KBM-7 (cell line): ENCODE measurements around the gene GBP4.
"Not testable (repeated sequence)": the region's sequence is repeated elsewhere in the genome, so short reads cannot be mapped to it uniquely, and the experiment has no call there.

Source experiments
- DNase-seq: peaks from one replicate; pipeline ENCODE4 v3.0.0-alpha.2; 2015
- in situ Hi-C: fragments of 300-500 bp; cut with MboI; formaldehyde crosslinking; loops from 2 replicates; pipeline ENCODE4 v1.14.3; 2020; ENCODE audit warnings: low sequenced_read_pairs, low pct_unique_long_range_greater_than_20kb, mixed read lengths

Gene GBP4, protein sequence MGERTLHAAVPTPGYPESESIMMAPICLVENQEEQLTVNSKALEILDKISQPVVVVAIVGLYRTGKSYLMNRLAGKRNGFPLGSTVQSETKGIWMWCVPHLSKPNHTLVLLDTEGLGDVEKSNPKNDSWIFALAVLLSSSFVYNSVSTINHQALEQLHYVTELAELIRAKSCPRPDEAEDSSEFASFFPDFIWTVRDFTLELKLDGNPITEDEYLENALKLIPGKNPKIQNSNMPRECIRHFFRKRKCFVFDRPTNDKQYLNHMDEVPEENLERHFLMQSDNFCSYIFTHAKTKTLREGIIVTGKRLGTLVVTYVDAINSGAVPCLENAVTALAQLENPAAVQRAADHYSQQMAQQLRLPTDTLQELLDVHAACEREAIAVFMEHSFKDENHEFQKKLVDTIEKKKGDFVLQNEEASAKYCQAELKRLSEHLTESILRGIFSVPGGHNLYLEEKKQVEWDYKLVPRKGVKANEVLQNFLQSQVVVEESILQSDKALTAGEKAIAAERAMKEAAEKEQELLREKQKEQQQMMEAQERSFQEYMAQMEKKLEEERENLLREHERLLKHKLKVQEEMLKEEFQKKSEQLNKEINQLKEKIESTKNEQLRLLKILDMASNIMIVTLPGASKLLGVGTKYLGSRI

DNA sequence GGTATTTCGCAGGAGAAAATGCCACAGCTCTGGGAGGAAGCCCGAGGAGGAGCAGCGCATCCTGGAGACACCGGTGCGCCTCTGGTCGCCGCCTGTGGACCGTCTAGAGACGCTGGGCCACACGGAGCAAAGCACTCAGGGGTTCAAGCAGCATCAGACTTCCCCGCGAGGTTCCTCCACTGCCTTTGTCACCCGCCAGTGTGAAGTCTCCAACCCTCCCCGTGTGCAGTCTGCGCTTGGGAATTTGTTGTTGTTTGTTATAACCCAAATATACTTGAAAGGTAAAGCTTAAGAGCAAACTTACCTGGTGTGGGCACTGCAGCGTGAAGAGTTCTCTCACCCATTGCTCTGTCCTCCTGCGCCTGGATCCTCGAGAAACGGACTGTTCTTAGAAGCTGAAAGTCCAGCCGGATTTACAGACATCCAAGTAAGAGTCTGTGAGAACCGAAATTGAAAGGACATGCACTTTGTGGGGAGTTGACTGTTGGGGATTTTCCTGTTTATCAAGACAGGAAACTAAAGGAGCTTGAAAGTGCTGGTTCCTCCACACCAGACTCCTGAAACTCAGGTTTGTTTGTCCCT, at the start of gene GBP4:
TSS of gene GBP4 (minus strand) at position 452 of the 582 bp plus-strand sequence. CDS start at position 344, 108 bp downstream.
- no peak for DNase-seq
- in situ Hi-C loops, result no loop called here

DNA sequence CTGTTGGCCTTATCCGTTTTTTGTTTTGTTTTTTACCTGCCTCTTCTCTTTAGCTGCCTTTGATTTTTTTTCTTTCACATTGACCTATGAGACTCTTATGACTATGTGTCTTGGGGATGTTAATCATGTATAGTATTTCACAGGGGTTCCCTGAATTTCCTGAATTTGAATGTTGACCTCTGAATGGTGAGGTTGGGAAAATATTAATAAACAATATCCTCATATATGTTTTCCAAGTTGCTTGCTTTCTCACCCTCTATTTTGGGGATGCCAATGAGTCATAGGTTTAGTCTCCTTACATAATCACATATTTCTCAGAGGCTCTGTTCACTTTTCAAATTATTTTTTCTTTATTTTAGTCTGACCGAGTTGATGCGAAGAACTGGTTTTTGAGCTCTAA, 44.3 kb upstream of the GBP4 start:
- in situ Hi-C loops, result no loop called here
- no peak for DNase-seq

DNA sequence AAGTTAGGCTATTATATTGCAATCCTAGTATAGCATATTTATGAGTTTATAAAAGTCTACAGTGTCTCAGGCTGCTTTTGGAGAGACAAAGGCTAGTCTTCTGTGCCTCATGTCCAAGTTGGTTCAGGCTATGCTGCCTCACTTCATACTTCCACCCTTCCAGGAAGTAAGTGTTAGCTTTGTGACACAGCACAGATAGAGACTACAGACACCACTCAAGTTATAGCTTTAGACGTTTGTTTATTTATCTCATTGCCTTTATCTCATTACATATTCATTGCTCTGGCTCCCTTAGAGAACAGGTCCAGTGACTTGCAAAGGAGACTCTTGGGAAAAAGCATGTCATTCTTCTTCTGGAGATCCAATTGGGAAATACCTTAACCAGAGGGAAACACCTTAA, 22.6 kb upstream of the GBP4 start:
- no peak for DNase-seq

DNA sequence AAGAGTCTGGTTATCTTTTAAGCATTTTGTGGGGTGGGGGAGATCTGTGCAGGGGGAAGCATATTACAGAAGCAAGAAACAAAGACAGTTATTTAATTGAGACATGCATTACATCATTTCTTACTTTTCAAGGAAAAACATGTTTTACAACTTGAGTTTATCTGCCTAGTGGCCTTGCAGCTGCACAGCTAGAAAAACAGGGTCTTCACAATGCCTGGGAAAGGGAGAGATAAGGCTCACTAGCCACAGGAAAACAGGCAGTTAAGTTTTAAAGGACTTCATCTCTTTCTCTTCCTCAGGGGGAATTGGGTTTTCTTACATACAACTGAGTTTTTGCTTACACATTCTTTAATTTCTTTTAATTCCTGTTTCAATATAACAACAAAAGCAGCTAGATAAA, 21.1 kb upstream of the GBP4 start:
- DNase-seq, in situ Hi-C loops: not testable (repeated sequence)

More for the DNA sequence above, 22.6 kb upstream of the GBP4 start:
- in situ Hi-C loops, result no loop called here

DNA sequence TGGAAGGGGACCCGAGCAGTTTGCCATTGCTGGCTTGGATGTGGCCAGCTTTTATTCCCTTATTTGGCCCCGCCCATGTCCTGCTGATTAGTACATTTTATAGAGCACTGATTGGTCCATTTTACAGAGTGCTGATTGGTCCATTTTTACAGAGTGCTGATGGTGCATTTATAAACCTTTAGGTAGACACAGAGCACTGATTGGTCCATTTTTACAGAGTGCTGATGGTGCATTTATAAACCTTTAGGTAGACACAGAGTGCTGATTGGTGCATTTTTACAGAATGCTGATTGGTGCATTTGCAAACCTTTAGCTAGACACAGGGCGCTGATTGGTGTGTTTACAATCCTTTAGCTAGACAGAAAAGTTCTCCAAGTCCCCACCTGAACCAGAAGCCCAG, 20.2 kb upstream of the GBP4 start:
- DNase-seq, in situ Hi-C loops: not testable (repeated sequence)

DNA sequence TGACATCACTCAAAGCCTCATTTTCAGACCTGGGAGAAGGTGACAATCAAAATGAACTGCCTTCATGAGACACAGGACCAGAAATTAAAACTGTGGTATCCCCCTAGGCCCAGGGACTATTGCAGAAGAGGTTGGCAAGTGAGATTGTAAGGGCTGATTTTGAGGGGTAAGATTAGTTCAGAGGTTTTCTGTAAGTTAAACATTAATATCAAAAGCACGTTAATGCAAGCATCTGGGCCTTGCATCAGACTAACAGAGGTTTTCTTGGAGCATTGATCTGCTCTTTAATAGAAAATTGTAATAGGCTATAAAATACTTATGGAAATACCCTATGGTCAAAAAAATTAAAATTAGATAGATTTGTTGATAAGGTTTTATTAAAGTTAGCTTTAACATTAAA, 14.6 kb upstream of the GBP4 start:
- in situ Hi-C loops, result no loop called here
- DNase-seq, result no peak

DNA sequence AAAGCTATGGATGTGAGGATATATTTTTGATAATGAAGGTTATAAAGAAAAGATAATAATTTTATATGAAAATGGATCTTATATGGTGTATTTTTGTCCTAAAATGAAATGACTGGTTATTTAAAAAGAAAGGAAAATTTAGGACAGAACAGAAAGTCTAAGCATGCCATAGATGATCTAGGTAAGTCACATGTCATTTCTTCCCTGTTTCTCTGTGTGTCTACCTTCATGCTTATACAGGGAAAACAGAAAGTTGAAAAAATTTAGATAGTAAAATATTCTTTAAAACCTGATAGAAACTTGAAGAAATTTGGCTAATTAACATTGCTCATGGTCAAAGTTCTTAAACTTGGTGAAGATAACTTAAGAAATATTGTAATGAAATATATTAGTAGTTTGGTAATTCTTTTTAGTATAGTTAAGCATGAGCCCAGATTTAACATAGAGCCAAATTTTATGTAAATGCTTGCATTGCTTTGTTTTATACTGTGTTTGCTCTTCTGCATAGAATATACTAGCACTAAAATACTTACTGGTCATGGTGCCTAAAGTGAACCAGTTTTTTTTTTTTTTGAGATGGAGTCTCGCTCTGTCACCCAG, 12.4 kb upstream of the GBP4 start:
- in situ Hi-C loops, result no loop called here
- no peak for DNase-seq

DNA sequence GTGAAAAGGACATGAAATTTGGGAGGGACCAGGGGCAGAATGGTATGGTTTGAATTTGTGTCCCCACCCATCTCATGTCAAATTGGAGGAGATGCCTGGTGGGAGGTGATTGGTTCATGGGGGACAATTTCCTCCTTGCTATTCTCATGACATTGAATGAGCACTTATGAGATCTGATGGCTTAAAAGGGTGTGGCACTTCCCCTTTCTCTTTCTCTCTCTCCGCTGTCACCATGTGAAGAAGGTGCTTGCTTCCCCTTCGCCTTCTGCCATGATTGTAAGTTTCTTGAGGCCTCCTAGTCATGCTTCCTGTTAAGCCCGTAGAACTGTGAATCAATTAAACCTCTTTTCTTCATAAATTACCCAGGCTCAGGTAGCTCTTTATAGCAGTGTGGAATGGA, 7.6 kb upstream of the GBP4 start:
- no peak for DNase-seq
- in situ Hi-C loops, result no loop called here

DNA sequence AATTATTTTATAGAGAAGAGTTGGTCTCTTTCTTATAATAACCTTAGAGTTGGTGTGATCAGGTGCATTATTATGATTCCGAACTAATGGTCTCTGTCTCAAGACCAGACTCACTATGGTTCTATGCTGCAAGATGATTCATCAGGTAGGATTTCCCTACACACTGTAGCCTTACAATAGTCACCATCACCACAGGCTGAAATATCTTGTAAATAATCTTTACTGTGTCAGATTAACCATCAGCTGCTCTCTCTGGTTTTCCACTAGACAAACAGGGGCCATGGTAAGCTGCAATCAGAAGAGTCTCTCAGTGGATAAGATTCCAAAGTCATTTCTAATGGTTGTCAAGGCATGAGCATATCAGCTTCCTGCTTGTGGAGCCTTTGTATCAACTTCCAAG, 4.4 kb upstream of the GBP4 start:
- in situ Hi-C loops, result no loop called here
- no peak for DNase-seq

DNA sequence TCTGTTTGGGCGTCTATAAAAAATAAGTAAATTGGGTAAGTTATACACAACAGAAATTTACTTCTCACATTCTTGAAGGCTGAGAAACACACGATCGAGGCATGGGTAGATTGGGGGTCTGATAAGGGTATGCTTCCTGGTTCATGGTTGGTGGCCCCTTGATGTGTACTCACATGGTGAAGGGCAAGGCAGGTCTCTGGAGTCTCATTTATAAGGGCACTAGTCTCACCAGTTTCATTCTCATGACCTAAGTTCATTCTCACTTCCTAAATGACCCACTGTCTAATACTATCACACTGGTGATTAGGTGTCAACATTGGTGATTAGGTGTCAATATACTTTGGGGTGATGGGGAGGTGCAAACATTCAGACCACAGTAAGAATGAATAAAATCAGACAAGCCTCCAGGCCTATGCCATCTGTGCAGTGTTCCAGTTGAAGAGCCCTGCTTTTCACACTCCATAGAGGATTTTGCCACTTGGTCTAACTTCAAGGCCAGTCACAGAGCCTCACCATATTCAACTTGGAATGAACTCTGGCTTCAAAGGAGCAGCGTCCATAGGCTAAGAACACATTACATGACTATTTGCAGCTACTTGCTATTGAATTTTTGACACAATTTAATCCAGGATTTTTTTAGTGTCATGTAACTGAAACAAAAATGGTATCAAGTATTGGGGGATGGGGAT, 2.5 kb upstream of the GBP4 start:
- in situ Hi-C loops, result no loop called here

DNA sequence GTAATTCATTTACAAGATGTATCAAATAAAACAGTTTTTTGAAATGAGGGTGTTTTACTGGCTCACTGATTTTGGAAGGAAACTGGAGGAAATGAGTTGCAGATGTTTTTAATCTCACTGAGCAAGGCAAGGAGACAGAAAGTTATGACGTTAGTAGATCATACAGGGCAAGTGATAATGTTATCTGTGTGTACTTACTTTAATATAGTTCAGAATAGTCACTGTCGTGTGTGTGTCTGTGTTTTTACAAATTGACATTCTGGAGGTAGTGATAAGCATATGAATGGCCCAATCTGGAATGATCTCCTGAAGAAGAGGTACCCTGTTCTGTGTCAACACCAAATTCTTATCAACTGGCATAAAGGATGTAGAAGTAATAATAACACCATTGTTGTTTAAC, 1.9 kb upstream of the GBP4 start:
- in situ Hi-C loops, result no loop called here
- DNase-seq, result no peak

More for the DNA sequence above, 2.5 kb upstream of the GBP4 start:
- DNase-seq, result no peak

DNA sequence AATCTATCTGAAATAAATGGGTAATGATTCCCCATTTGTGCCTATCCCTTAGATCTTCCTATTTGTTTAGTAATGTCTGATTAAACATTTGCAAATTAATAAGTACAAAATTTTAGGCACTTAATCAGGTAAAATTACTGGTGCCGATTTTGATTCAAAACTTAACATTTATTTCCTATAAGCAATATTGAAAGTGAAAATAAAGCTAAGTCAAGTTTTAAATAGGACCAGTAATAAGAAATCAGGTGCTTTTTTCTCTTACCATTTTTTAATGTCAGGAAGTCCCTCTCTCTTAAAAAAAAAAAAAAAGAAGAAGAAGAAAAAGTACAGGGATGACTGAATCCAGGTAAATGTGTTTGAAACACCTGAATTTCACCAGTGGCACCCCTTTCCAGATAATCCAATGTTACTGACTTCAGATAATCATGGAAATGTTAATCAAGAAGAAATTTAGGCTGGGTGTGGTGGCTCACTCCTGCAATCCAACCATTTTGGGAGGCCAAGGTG, 836 bp upstream of the GBP4 start:
- in situ Hi-C loops, result no loop called here
- DNase-seq, result no peak

DNA sequence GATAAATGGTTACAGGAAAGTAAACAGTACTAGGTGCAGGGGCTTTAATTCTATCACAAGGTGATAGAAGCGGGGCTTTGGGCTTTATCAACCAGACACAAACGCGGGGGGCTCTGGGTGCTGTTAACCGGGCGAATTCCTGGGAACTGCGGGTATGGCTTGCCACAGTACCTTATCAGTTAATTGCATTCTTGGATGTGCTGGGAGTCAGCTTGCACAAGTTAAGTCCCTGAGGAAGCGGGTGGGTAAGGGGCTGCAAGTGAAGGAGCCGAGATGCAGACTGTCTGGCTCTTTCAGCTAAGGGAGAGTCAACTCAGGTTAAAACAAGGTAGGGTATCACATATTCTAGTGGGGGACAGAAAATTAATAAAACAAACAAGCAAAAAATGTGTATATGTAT, 661 bp downstream of the GBP4 start:
- in situ Hi-C loops, result no loop called here
- no peak for DNase-seq

DNA sequence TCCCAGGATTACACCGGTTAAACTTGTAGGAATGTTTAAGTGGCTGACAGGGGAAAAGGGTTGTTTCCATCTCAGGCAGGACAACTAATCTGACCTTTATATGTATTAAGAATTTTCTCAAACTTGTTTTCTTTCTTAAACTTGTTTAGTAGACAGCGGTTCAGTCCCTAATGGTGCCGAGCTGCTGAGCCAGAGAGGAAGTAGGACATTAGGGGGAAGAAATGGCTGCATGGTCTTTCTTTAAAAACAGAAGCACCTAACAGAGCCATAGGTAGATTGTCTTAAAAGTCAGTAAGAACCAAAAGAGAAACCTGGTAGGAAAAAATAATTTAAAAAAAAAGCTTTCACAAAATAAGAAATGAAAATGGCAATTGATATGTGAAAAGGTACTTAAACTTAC, 3.3 kb downstream of the GBP4 start:
- DNase-seq, result no peak

DNA sequence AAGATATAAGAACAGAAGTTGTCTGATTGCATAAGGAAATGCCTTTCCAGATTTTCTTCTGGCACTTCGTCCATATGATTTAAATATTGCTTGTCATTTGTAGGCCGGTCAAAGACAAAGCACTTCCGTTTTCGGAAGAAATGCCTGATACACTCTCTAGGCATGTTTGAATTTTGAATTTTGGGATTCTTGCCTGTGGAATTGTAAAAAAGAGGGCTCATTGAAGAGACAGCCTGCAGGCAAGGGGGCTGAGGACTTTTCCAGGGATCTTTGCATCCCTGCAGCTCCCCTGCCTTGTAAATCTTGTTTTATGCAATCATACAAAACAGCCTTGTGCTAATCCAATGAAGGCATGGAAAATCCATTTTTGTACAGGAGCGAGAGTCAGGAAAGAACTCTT, 7.4 kb downstream of the GBP4 start:
- in situ Hi-C loops, result no loop called here
- no peak for DNase-seq

More for the DNA sequence above, 3.3 kb downstream of the GBP4 start:
- in situ Hi-C loops, result no loop called here

DNA sequence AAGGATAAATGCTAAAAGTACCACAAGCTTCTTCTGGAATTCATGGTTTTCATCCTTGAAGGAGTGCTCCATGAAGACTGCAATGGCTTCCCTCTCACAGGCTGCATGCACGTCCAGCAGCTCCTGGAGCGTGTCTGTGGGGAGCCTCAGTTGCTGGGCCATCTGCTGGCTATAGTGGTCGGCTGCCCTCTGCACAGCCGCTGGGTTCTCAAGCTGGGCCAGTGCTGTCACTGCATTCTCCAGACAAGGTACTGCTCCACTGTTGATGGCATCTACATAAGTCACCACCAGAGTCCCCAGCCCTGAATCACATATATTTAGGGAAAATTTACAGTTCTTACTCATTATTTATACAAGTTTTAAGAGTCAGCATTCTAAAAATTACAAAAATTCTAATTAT, 8.7 kb downstream of the GBP4 start:
- in situ Hi-C loops, result no loop called here
- DNase-seq, result no peak

DNA sequence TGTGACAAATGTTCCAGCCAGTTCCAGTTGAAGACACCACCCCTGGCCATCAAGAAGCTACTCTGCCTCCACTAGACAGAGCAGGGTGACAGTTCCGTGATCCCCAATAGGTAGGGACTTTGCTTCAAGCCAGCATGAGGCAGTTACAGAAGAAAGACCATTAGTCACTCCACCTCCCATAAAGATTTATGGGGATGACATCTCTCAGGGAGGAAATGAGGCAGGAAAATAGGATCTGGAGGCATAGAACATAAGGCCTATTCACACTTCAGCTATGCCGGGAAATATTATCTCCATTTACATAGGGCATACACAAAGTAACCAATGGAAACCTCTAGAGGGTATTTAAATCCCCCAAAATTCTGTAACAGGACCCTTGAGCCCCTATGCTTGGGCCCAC, 19.4 kb downstream of the GBP4 start:
- no peak for DNase-seq
- in situ Hi-C loops, result no loop called here

DNA sequence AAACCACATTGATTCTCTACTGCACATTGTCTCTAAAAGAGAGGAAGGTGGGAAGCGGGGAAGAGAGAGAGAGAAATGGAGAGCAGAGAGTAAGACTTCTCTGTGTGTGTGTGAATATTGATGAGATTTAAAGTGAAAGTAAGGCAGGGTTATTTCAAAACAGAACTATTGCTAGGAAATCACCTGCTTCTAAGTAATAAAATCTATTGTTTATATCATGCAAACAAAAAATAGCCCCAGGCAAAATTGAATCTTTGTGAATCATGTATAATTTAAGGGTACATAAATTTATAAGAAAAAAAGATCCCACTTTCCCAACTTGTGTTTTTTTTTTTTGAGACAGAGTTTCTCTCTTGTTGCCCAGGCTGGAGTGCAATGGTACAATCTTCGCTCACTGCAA, 21.8 kb downstream of the GBP4 start:
- in situ Hi-C loops, result no loop called here
- no peak for DNase-seq

DNA sequence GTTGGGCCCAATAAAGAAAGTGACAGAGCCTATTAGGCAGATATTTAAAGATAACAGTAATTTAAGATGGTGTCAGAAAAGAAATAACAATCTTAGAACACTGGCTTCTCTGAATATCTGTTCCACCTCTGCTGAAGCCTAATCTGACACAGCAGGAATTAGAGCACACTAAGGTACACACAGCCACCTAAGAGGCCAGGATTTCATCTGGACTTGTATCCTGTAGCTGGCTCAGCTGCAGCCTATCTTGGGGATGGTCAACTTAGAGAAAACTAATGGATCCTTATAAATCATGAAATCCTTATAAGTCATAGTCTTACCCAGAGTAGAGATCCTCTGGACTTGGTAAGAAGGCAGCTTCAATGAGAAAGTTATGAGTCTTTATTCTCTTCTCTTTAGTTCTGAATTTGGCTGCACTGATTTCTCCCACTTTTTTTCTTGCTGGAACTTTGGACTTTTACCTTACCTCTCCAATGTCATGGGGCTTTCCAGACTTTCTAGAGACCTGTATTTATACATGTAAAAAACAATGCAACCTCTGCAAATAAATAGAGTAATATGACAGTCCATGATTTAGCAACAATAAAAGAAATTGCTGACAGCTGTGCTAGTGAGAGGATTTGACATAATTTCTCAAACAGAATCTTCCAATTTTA, 23.0 kb downstream of the GBP4 start, which contains the start of gene GBP7:
TSS of gene GBP7 (minus strand) at position 403 of the 656 bp plus-strand sequence. CDS start 4,068 bp downstream, outside the sequence.
- no peak for DNase-seq
- in situ Hi-C loops, result no loop called here
